GM19324 (cell line): ENCODE measurements around the gene CACNG4.

Experiments
- ATAC-seq: cut with Tn5 transposase; IDR thresholded peaks from one replicate; pipeline ENCODE4 v1.9.1; 2021; ENCODE audit warnings: mild to moderate bottlenecking, moderate library complexity; ENCODE audit not compliant: unreplicated experiment, low FRiP score

CACNG4 gene

DNA sequence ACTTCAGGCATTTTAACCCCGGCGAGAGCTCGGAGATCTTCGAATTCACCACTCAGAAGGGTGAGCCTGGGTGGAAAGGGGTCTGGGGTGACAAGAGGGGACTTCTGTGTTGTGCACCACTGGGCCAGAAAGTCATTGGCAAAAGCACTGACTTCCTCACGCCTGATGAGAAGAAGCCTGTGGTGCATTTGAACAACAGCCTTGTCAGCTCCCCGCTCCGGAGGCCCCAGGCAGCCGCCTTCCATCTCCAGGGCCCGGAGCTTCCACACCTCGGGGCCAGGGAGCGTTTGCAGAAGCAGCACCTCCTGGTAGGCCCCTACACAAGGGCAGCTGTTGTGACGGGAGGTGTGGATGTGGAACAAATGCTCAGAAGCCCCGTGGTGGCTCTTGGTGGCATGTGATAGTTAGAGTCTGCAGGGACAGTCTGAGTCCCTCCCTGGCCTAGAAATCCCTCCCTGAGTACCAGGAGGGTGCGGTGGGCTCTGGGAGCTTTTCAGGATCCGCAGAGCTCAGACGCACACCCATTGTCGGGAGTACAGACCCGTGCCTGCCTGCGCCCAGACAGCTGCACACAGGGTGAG lies 89.6 kb downstream of the CACNG4 start:
- ATAC-seq = no peak

DNA sequence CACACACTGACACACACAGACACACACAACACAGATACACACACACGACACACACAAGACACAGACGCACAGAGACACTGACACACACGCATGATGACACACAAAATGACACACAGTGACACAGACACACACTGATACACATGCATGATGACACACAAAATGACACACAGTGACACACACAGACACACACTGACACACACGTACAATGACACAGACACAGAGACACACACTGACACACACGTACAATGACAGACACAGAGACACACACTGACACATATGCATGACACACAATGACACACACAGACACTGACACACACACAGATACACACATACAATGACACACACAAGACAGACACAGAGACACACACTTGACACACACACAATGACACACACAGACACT lies 90.1 kb downstream of the CACNG4 start:
- ATAC-seq = no peak

DNA sequence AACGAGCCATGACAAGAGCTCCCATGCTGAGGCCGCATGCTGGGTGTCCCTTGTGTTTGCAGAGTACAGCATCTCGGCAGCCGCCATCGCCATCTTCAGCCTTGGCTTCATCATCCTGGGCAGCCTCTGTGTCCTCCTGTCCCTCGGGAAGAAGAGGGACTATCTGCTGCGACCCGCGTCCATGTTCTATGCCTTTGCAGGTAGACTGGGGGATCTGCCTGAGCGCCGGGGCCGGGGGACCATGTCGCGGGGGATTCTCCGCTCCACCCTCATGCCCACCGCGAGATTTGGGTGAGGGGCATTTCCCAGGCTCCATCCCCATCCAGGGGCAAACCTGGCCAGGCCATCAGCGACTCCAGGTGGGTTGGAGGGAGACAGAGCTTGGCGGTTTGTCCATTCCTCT lies 90.5 kb downstream of the CACNG4 start:
- no peak for ATAC-seq

DNA sequence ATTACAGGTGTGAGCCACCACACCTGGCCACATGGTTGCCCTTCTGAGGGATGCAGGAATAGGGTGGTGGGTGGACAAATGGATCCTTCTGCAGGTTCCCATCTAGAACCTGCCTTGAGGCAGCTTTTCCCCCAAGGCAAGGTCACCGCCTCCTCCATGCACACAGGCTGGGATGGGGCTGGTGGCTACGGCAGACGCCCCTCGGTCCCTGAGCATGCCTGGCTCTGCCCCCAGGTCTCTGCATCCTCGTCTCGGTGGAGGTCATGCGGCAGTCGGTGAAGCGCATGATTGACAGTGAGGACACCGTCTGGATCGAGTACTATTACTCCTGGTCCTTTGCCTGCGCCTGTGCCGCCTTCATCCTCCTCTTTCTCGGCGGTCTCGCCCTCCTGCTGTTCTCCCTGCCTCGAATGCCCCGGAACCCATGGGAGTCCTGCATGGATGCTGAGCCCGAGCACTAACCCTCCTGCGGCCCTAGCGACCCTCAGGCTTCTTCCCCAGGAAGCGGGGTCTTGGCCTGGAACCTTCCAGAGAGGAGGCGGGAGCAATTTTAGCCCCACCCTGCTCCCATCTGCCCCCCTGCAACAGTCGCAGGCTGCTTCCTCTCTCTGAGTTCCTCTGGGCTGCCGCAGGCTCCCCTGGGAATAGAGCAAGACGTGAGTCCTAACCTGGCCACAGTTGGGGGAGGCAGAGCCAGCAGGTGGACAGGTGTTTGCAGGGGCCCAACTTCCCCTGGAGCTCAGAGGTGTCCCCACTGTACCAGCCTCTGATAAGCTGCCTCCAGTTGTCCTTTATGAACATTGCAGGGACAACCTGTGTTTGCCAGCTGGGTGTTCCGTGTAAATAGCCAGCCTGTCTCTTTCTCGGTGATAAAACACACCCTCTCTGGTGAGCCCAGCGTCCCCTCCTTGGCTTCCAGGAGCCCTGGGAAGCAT lies 91.6 kb downstream of the CACNG4 start:
- ATAC-seq = no peak

- ATAC-seq = no peak
Observed at GRCh38 chr17:67056746-67057490, 92.4 kb downstream of the CACNG4 start.

- no peak for ATAC-seq
Observed at GRCh38 chr17:67058036-67058435, 93.5 kb downstream of the CACNG4 start.

DNA sequence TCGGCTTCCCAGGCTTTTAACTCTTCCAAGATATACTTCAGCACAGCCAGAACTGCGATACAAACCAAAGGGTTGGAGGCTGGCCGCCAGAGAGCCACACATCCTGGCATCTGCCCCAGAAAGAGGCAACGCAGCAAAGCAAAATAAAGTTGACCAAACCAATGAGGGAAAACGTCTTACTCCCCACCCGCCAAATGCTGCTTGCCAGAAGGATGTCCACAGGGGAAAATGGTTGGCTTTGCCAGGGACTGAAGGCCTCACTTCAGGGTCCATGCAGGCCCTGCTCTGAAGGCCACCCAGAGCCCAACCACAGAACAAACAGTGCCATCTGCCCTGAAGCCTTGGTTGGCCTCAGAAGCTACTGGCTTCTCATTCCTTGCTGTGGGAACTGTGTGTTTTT lies 94.9 kb downstream of the CACNG4 start:
- ATAC-seq = no peak

DNA sequence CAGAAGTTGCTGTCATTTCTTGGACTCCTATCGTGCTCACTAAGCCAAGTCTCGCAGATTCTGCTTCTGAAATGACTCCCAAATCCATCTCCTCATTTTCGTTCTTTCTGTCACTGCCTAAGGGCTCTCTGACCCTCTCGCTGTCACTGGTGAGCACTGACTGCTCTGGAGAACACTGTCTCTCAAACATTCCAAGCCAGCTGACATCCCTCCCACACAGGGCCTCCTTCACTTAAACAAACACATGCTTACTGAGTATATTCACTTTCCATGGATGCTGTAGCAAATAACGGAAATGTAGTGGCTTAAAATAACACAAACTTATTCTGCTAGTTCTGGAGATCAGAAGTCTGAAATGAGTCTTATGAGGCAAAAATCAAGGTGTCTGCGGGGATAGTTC lies 98.6 kb downstream of the CACNG4 start:
- no peak for ATAC-seq

DNA sequence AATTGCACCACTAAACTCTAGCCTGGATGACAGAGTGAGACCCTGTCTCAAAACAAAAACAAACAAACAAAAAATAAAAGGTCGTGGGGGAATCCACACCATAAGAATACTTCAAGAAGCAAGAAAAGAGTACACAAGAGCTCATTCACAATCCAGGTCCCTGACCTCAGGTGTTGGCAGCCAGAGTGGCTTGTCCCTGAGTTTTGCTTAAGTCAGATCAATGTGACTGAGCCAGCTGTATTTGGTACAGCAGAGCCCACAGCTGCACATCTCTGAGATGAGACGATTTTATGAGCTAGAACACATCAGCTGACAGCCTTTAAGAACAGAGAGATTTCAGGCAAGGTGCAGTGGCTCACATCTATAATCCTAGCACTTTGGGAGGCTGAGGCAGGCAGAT lies 102.2 kb downstream of the CACNG4 start:
- ATAC-seq = no peak

DNA sequence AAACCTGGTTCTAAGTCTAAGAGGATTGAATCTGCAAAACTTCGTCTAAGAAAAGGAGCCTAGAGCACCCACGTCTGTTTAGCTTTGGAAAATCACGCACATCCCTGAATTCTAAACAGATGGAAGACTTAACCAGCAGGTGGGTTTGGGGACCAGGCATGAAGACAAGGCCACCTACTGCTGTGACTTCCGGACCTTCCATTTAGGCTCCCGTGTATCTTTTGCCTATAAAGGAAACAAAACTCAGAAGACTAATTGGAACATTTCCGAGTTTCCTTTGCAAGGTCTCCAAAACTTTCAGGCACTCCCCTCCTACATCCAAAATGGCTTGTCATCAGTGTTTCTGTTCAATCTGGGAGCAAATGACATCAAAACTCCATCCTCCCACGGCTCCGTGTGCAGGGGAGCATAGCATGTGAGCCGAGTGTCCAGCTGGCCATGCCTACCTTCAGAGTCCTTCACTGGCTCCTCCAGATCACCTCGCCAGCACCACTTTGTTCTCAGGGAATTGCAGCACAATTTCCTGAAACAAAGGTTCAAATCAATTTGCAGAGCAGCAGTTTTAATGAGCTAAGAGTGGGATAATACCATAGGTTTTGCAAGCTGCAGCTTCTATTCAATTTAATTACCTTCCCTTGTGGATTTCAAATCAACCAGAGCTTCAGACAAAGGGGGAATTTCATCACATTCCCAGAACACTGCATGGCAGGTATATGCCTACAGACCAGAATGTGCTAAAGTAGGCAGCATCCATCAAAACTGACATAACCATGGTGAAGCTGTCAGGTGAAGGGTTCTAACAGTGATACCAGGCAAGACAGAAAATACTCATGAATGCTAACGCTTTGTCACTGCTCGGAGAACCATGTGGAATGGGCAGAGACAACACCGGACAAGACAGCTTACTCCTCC lies 103.3 kb downstream of the CACNG4 start:
- no peak for ATAC-seq

- no peak for ATAC-seq
Observed at GRCh38 chr17:67068999-67069398, 104.5 kb downstream of the CACNG4 start.

- ATAC-seq = no peak
Observed at GRCh38 chr17:67069603-67070136, 105.2 kb downstream of the CACNG4 start.

DNA sequence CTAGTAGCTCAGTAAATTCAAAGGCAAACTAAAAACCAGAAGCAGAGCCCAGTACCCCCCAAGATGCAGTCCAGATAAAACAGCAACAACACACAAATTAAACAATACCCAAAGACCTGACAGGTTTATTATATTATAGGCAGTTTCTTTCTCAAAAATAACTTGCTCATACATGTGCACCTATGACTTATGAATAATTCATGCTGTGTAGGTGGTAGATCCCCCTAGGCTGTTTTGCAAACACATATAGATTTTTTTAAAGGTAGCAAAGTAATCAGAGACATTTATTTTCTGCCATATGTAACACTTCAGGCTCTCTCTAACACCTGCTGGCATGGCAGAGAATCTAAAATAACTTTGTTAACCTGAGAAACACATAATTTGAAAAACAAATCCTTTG lies 107.1 kb downstream of the CACNG4 start:
- no peak for ATAC-seq

GRCh38 chr17:67072885-67073284 lies 108.4 kb downstream of the CACNG4 start:
- ATAC-seq = no peak

- ATAC-seq = no peak
Observed at GRCh38 chr17:67074781-67075180, 110.3 kb downstream of the CACNG4 start.

GRCh38 chr17:67076290-67076689 lies 111.8 kb downstream of the CACNG4 start:
- ATAC-seq = no peak

DNA sequence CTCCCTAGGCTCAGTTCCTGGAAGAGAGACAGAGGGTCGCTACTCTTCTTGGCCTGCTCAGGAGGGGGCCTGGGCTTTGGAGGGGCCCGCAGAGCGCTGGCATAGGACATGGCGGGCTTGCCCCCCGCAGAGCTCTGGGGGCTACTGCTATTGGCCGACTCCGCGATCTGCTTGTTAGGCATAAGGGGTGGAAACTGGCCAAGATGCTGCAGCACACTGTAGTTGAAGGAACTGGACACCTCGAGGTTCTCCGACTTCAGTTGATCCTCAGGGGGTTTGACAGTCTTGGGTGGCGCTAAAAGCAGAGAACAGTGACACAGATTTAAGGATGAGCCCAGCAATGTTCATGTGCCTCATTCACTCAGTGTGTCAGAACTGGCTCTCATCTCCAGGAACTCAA lies 113.8 kb downstream of the CACNG4 start:
- no peak for ATAC-seq

- ATAC-seq = no peak
Observed at GRCh38 chr17:67079491-67079890, 115.0 kb downstream of the CACNG4 start.

DNA sequence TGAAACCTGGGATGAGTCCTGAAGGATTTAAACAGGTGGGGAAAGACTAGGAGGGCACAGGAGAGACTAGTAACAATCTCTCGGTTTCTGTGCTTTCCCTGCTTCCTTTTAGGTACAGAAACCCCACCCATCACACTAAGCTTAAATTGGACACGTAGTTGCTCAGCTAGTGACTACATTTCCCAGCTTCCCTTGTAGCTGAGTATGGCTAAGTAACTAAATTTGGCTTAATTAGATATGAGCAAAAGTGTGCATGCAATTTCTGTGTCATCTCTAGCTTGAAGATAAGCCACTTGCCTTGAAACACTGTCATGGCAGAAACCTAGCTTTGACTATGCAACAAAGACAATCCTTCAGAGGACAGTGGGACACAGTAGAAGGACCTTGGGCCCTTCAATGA lies 116.3 kb downstream of the CACNG4 start:
- ATAC-seq = no peak

DNA sequence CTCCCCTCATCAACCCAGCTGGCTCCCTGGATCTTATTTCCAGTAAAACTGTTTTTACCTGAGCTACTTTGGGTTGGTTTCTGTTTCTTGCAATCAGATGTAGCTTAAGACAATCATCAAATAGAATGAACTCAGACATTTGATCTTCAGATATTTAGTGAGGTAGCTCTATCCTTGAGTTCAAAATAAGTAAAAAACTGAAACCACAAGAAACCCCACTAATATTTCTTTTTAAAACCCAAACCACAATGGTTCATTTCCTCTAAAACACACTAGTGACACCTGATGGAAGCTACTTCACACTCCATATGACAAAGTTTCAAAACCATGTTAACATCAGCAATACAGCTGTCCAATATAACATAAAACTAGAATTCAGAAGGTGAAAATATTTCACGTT lies 117.6 kb downstream of the CACNG4 start:
- no peak for ATAC-seq
